ENCODE data around the gene ENOX1. TPM values are rescaled to one million over a fixed set of nuclear protein-coding genes. Genes with fewer than 3 reads are reported as not detected.

ENOX1 gene
- total RNA-seq, 1 donor from 2014 or later: 0.79 TPM

GRCh38 chr13:43757266-43757665 is 29.5 kb downstream of the ENOX1 start:
- Histone ChIP-seq H3K4me3 (ENCODE audit: low read depth, low read length) (no peak overlapping the region), H3K36me3 (ENCODE audit: control insufficient read depth, insufficient read depth, low read length) (no peaks in the 10 kb centered on the region)
- FAIRE-seq: no peak

GRCh38 chr13:43755844-43756243 is 30.9 kb downstream of the ENOX1 start:
- FAIRE-seq (no peak), DNase-seq (ENCODE audit: low read depth) (no peak)
- no peak for TF ChIP-seq CTCF (IDR thresholded peaks at IDR 0.05; ENCODE audit: insufficient read depth, low read length, severe bottlenecking)
- H3K4me3 ChIP-seq (ENCODE audit: low read depth, low read length): no peak overlapping the region
- no peaks in the 10 kb centered on the region for H3K27me3 ChIP-seq (ENCODE audit: control insufficient read depth, insufficient read depth, low read length)
- H3K36me3 ChIP-seq (ENCODE audit: control insufficient read depth, insufficient read depth, low read length): no peaks in the 10 kb centered on the region

More at GRCh38 chr13:43757266-43757665, 29.5 kb downstream of the ENOX1 start:
- no peak for TF ChIP-seq CTCF (IDR thresholded peaks at IDR 0.05; ENCODE audit: insufficient read depth, low read length, severe bottlenecking)
- DNase-seq (ENCODE audit: low read depth): no peak
- no peaks in the 10 kb centered on the region for H3K27me3 ChIP-seq (ENCODE audit: control insufficient read depth, insufficient read depth, low read length)

GRCh38 chr13:43751624-43752023 is 35.1 kb downstream of the ENOX1 start:
- no peak for TF ChIP-seq CTCF (IDR thresholded peaks at IDR 0.05; ENCODE audit: insufficient read depth, low read length, severe bottlenecking)
- Histone ChIP-seq H3K36me3 (ENCODE audit: control insufficient read depth, insufficient read depth, low read length) (no peaks in the 10 kb centered on the region), H3K4me3 (ENCODE audit: low read depth, low read length) (no peak overlapping the region), H3K27me3 (ENCODE audit: control insufficient read depth, insufficient read depth, low read length) (no peaks in the 10 kb centered on the region)
- DNase-seq (ENCODE audit: low read depth) (peak; percentile 74), FAIRE-seq (no peak)

- Histone ChIP-seq H3K27me3 (ENCODE audit: control insufficient read depth, insufficient read depth, low read length) (no peaks in the 10 kb centered on the region), H3K36me3 (ENCODE audit: control insufficient read depth, insufficient read depth, low read length) (no peaks in the 10 kb centered on the region), H3K4me3 (ENCODE audit: low read depth, low read length) (no peak overlapping the region)
- TF ChIP-seq CTCF (IDR thresholded peaks at IDR 0.05; ENCODE audit: insufficient read depth, low read length, severe bottlenecking): no peak
- DNase-seq (ENCODE audit: low read depth) (peak; percentile 39), FAIRE-seq (no peak)
These were observed 37.3 kb downstream of the ENOX1 start for GRCh38 chr13:43749503-43749902.

GRCh38 chr13:43744261-43745031 is 42.3 kb downstream of the ENOX1 start:
- DNase-seq (ENCODE audit: low read depth): no peak
- FAIRE-seq: no peak
- Histone ChIP-seq H3K4me3 (ENCODE audit: low read depth, low read length) (no peak overlapping the region), H3K36me3 (ENCODE audit: control insufficient read depth, insufficient read depth, low read length) (no peaks in the 10 kb centered on the region), H3K27me3 (ENCODE audit: control insufficient read depth, insufficient read depth, low read length) (no peaks in the 10 kb centered on the region)
- no peak for TF ChIP-seq CTCF (IDR thresholded peaks at IDR 0.05; ENCODE audit: insufficient read depth, low read length, severe bottlenecking)

GRCh38 chr13:43742911-43743310 is 43.9 kb downstream of the ENOX1 start:
- Histone ChIP-seq H3K36me3 (ENCODE audit: control insufficient read depth, insufficient read depth, low read length) (no peaks in the 10 kb centered on the region), H3K4me3 (ENCODE audit: low read depth, low read length) (no peak overlapping the region), H3K27me3 (ENCODE audit: control insufficient read depth, insufficient read depth, low read length) (no peaks in the 10 kb centered on the region)
- FAIRE-seq (no peak), DNase-seq (ENCODE audit: low read depth) (no peak)
- TF ChIP-seq CTCF (IDR thresholded peaks at IDR 0.05; ENCODE audit: insufficient read depth, low read length, severe bottlenecking): no peak

Measured in bronchial epithelial cell (primary cell).